Panc1 (cell line): ENCODE measurements around the gene CSF1R. TPM values are rescaled to one million over a fixed set of nuclear protein-coding genes. Genes with fewer than 3 reads are reported as not detected.

Source experiments
- ATAC-seq: fragments of 200-7000 bp; cut with Tn5 transposase; 2 replicates; pipeline ENCODE4 v1.9.1; 2020; ENCODE audit warnings: mild to moderate bottlenecking, moderate library complexity
- BruUV-seq: library from RNA; stranded (reverse); fragments of 400-500 nt; replicated peaks from 2 replicates; lab custom pipeline; 2021; lab: Mats Ljungman, UMichigan
- CTCF ChIA-PET: fragments of 300-600 bp; sonication (Branson Sonifier 250); formaldehyde crosslinking; loops from one replicate; lab custom pipeline; 2022; ENCODE audit warnings: antibody characterized with exemption; lab: Charles Lee
- POLR2A ChIA-PET: fragments of 300-600 bp; sonication (Branson Sonifier 250); formaldehyde crosslinking; loops from one replicate; lab custom pipeline; 2022; ENCODE audit warnings: antibody characterized with exemption; lab: Charles Lee
- DNase-seq: peaks from one replicate; pipeline ENCODE4 v3.0.0-alpha.2; 2010; ENCODE audit warnings: low read depth, low spot score
- H3K27ac ChIP-seq: 2 replicates; pipeline ENCODE4 v1.5.1; 2011; ENCODE audit warnings: mild to moderate bottlenecking, low read length, inconsistent platforms
- H3K27me3 ChIP-seq: fragments of 200-500 bp; sonication (Bioruptor generic); 2 replicates; pipeline ENCODE4 v1.6.0; 2014; ENCODE audit warnings: low read length, inconsistent platforms; ENCODE audit not compliant: control insufficient read depth, insufficient read depth
- H3K36me3 ChIP-seq: fragments of 200-500 bp; sonication (Bioruptor generic); 2 replicates; pipeline ENCODE4 v1.5.1; 2014; ENCODE audit warnings: inconsistent platforms, mild to moderate bottlenecking, low read length, moderate library complexity; ENCODE audit not compliant: control insufficient read depth, insufficient read depth
- H3K4me1 ChIP-seq: 2 replicates; pipeline ENCODE4 v1.5.1; 2011; ENCODE audit warnings: inconsistent platforms, mild to moderate bottlenecking, low read length, moderate library complexity; ENCODE audit not compliant: control insufficient read depth, insufficient read depth
- H3K4me3 ChIP-seq, 2 experiments: 2 replicates each; pipeline ENCODE4 v1.5.1; 2011 to 2012; ENCODE audit warnings: low read depth in 2 of 2, low read length in 2 of 2, mild to moderate bottlenecking in 2 of 2, inconsistent platforms in 1 of 2, moderate library complexity in 1 of 2
- H3K9me3 ChIP-seq: fragments of 200-500 bp; sonication (Bioruptor generic); 2 replicates; pipeline ENCODE4 v1.5.1; 2014; ENCODE audit warnings: low read depth, mild to moderate bottlenecking, inconsistent platforms, low read length, moderate library complexity; ENCODE audit not compliant: control insufficient read depth, insufficient read depth
- CTCF ChIP-seq: fragments of 450-650 bp; IDR thresholded peaks from 2 replicates; pipeline ENCODE4 v1.5.1; 2017; ENCODE audit warnings: mild to moderate bottlenecking
- POLR2AphosphoS5 ChIP-seq: IDR thresholded peaks from 2 replicates; pipeline ENCODE4 v1.6.1; 2012; ENCODE audit warnings: mild to moderate bottlenecking, low read depth, low read length, moderate library complexity
- REST ChIP-seq, 2 experiments: IDR thresholded peaks; 2 replicates each; pipeline ENCODE4 v1.6.1; 2011 to 2012; ENCODE audit warnings: low read depth in 2 of 2, control low read depth in 1 of 2, low read length in 1 of 2, mild to moderate bottlenecking in 1 of 2, moderate library complexity in 1 of 2; ENCODE audit not compliant: insufficient read depth in 1 of 2
- SIN3A ChIP-seq: IDR thresholded peaks from 2 replicates; pipeline ENCODE4 v1.6.1; 2012; ENCODE audit warnings: low read depth, mild to moderate bottlenecking, low read length, moderate library complexity, borderline replicate concordance; ENCODE audit not compliant: insufficient read depth
- TCF7L2 ChIP-seq: IDR thresholded peaks from 2 replicates; pipeline ENCODE4 v1.6.1; 2011; ENCODE audit warnings: mild to moderate bottlenecking, low read depth, low read length, inconsistent platforms
- in situ Hi-C: cut with HindIII; loops from 2 replicates; pipeline ENCODE4 v1.10.0; 2016; ENCODE audit warnings: low sequenced_read_pairs, low pct_unique_long_range_greater_than_20kb
- intact Hi-C: fragments of 100-400 bp; cut with micrococcal nuclease; formaldehyde crosslinking; loops from one replicate; pipeline ENCODE4 v1.10.0; 2022; ENCODE audit not compliant: unreplicated experiment
- total RNA-seq: library from RNA; stranded (reverse); gene quantifications from one replicate; pipeline ENCODE4 v1.2.1, GENCODE V29; 2021; ENCODE audit not compliant: unreplicated experiment

Gene CSF1R
- total RNA-seq, 1 experiment from 2014 or later = 0.05 TPM

- no peaks in the 10 kb centered on the region for H3K27me3 ChIP-seq
- no peaks in the 10 kb centered on the region for H3K36me3 ChIP-seq
- intact Hi-C loops (no loop called here), in situ Hi-C loops (no loop called here)
- TF ChIP-seq CTCF = no peak
- TF ChIP-seq TCF7L2 = no peak
- no peak for TF ChIP-seq POLR2AphosphoS5
- no peak for TF ChIP-seq REST (IDR thresholded peaks at IDR 0.05; ENCODE audit: insufficient read depth in 1 of 2, low read depth in 2 of 2, low read length in 1 of 2)
- DNase-seq (no peak), ATAC-seq (no peak)
- H3K9me3 ChIP-seq = no peaks in the 10 kb centered on the region
- H3K27ac ChIP-seq = no peak overlapping the region
- ChIA-PET CTCF (no interaction called here), POLR2A (no interaction called here)
- no TSS peak for BruUV-seq
- no peak overlapping the region for H3K4me3 ChIP-seq
- no peaks in the 10 kb centered on the region for H3K4me1 ChIP-seq
Observed at GRCh38 chr5:150059623-150060022, 26.7 kb downstream of the CSF1R start.

- no TSS peak for BruUV-seq
- no peaks in the 10 kb centered on the region; the same call in 1 of the 2 replicates for H3K36me3 ChIP-seq
- H3K4me1 ChIP-seq = no peaks in the 10 kb centered on the region
- in situ Hi-C loops = no loop called here
- TF ChIP-seq CTCF (no peak), SIN3A (no peak), TCF7L2 (no peak), REST (IDR thresholded peaks at IDR 0.05; ENCODE audit: insufficient read depth in 1 of 2, low read depth in 2 of 2, low read length in 1 of 2) (no peak), POLR2AphosphoS5 (no peak)
- H3K27ac ChIP-seq = no peak overlapping the region
- intact Hi-C loops = no loop called here
- ATAC-seq (no peak), DNase-seq (no peak)
- H3K4me3 ChIP-seq = no peak overlapping the region
- ChIA-PET POLR2A (no interaction called here), CTCF (no interaction called here)
- no peaks in the 10 kb centered on the region for H3K9me3 ChIP-seq
- no peaks in the 10 kb centered on the region for H3K27me3 ChIP-seq
Observed at GRCh38 chr5:150058480-150059126, 27.8 kb downstream of the CSF1R start.
